Activated CD8-positive, alpha-beta memory T cell treated with anti-CD3 and anti-CD28 coated beads for 36 hours (primary cell): ENCODE measurements around the gene TBC1D3I. TPM values are rescaled to one million over a fixed set of nuclear protein-coding genes. Genes with fewer than 3 reads are reported as not detected.
"Not testable (repeated sequence)": the region's sequence is repeated elsewhere in the genome, so short reads cannot be mapped to it uniquely, and the experiment has no call there.

Experiments used
- CTCF ChIA-PET: fragments of 350-600 bp; sonication (Branson Sonifier 250); formaldehyde crosslinking; loops from one replicate; lab custom pipeline; 2021; ENCODE audit warnings: antibody characterized with exemption; lab: Charles Lee
- POLR2A ChIA-PET: fragments of 350-600 bp; sonication (Branson Sonifier 250); formaldehyde crosslinking; loops from one replicate; lab custom pipeline; 2021; ENCODE audit warnings: antibody characterized with exemption; lab: Charles Lee
- total RNA-seq, 2 experiments: library from RNA; stranded (reverse); gene quantifications; one replicate each; pipeline ENCODE4 v1.2.3, GENCODE V29; 2021

TBC1D3I gene
- total RNA-seq: under 1 TPM; 0.36 to 0.44 TPM

- CTCF ChIA-PET, POLR2A ChIA-PET: not testable (repeated sequence)
Measured at GRCh38 chr17:36264470-36264869, at the start of gene TBC1D3I. Gene TBC1D3I (minus strand): TSS chr17:36264570. CDS start chr17:36262985, 1,585 bp downstream.

GRCh38 chr17:36295161-36295560, 30.8 kb upstream of the TBC1D3I start:
- POLR2A ChIA-PET, CTCF ChIA-PET: not testable (repeated sequence)

GRCh38 chr17:36289965-36290612, 25.7 kb upstream of the TBC1D3I start:
- POLR2A ChIA-PET, CTCF ChIA-PET: not testable (repeated sequence)

- POLR2A ChIA-PET, CTCF ChIA-PET: not testable (repeated sequence)
Measured at GRCh38 chr17:36284219-36284618, 19.8 kb upstream of the TBC1D3I start.

- CTCF ChIA-PET, POLR2A ChIA-PET: not testable (repeated sequence)
Measured at GRCh38 chr17:36283256-36283655, 18.9 kb upstream of the TBC1D3I start.

- CTCF ChIA-PET, POLR2A ChIA-PET: not testable (repeated sequence)
Measured at GRCh38 chr17:36242046-36242445, 22.3 kb downstream of the TBC1D3I start.

GRCh38 chr17:36229644-36230043, 34.7 kb downstream of the TBC1D3I start:
- POLR2A ChIA-PET, CTCF ChIA-PET: not testable (repeated sequence)

- CTCF ChIA-PET: not testable (repeated sequence)
Measured at GRCh38 chr17:36222967-36223366, 41.4 kb downstream of the TBC1D3I start.

GRCh38 chr17:36221581-36222100, 42.7 kb downstream of the TBC1D3I start:
- CTCF ChIA-PET, POLR2A ChIA-PET: not testable (repeated sequence)

More at GRCh38 chr17:36222967-36223366, 41.4 kb downstream of the TBC1D3I start:
- POLR2A ChIA-PET: not testable (repeated sequence)

GRCh38 chr17:36220737-36221580, 43.4 kb downstream of the TBC1D3I start:
- POLR2A ChIA-PET, CTCF ChIA-PET: not testable (repeated sequence)

- CTCF ChIA-PET: interaction anchor here (0.9 kb wide), 1 partner anchor 36 kb away, joined by 3 read pairs; no protein-coding TSS in a partner anchor
- POLR2A ChIA-PET: not testable (repeated sequence)
Measured at GRCh38 chr17:36219556-36219955, 44.8 kb downstream of the TBC1D3I start.

GRCh38 chr17:36215406-36216308, 48.7 kb downstream of the TBC1D3I start:
- POLR2A ChIA-PET, CTCF ChIA-PET: not testable (repeated sequence)

- POLR2A ChIA-PET: no interaction called here
- CTCF ChIA-PET: no interaction called here
Measured at GRCh38 chr17:36214918-36215317, 49.5 kb downstream of the TBC1D3I start.

GRCh38 chr17:36213695-36214094, 50.7 kb downstream of the TBC1D3I start:
- ChIA-PET POLR2A (interaction anchor here (4.3 kb wide), 1 partner anchor 16 kb away, joined by 44 read pairs; the partner anchor contains the start of genes CCL3L1 and CCL3L3), CTCF (no interaction called here)

- POLR2A ChIA-PET: interaction anchor here (4.3 kb wide), 1 partner anchor 16 kb away, joined by 44 read pairs; the partner anchor contains the start of genes CCL3L1 and CCL3L3
Measured at GRCh38 chr17:36212966-36213365, 51.4 kb downstream of the TBC1D3I start.

GRCh38 chr17:36212272-36212605, 52.1 kb downstream of the TBC1D3I start:
- ChIA-PET POLR2A (interaction anchor here (4.3 kb wide), 1 partner anchor 15 kb away, joined by 44 read pairs; the partner anchor contains the start of genes CCL3L1 and CCL3L3), CTCF (no interaction called here)

More at GRCh38 chr17:36212966-36213365, 51.4 kb downstream of the TBC1D3I start:
- CTCF ChIA-PET: no interaction called here

- POLR2A ChIA-PET: interaction anchor here (1.8 to 4.3 kb wide), 2 partner anchors 14 to 19 kb away, joined by 9 to 44 read pairs; partner anchors contain the start of genes CCL3L1 and CCL3L3
- CTCF ChIA-PET: interaction anchor here (2.3 kb wide), 1 partner anchor 14 kb away, joined by 12 read pairs; no protein-coding TSS in a partner anchor
Measured at GRCh38 chr17:36211484-36212271, 52.7 kb downstream of the TBC1D3I start.
